HUES6 (cell line): ENCODE data around the gene ANKRD29.
A peak's percentile ranks its signal among the peaks of the same experiment; 100 is the strongest.

Source experiments
- H3K27ac ChIP-seq: 2 replicates; pipeline ENCODE4 v1.7.0; 2013; ENCODE audit warnings: low read depth, mild to moderate bottlenecking, low read length, inconsistent platforms
- H3K27me3 ChIP-seq: 2 replicates; pipeline ENCODE4 v1.6.1; 2013; ENCODE audit warnings: low read length; ENCODE audit not compliant: control insufficient read depth, insufficient read depth
- H3K36me3 ChIP-seq: 2 replicates; pipeline ENCODE4 v1.6.1; 2013; ENCODE audit warnings: low read length; ENCODE audit not compliant: control insufficient read depth, insufficient read depth
- H3K4me1 ChIP-seq: 2 replicates; pipeline ENCODE4 v1.6.1; 2013; ENCODE audit warnings: low read length; ENCODE audit not compliant: control insufficient read depth, insufficient read depth
- H3K4me3 ChIP-seq: 2 replicates; pipeline ENCODE4 v1.5.1; 2013; ENCODE audit warnings: low read depth, low read length
- H3K9ac ChIP-seq: one replicate; pipeline ENCODE4 v1.6.1; 2013; ENCODE audit warnings: mild to moderate bottlenecking, low read length
- H3K9me3 ChIP-seq: 2 replicates; pipeline ENCODE4 v1.6.1; 2013; ENCODE audit warnings: low read depth, low read length; ENCODE audit not compliant: control insufficient read depth, insufficient read depth

Gene ANKRD29

GRCh38 chr18:23701544-23702064 lies 38.9 kb upstream of the ANKRD29 start:
- no peak overlapping the region for H3K9ac ChIP-seq
- H3K4me3 ChIP-seq = no peak overlapping the region
- H3K27me3 ChIP-seq = no peaks in the 10 kb centered on the region
- no peaks in the 10 kb centered on the region for H3K4me1 ChIP-seq
- 0 out of 2 replicates have a peak, but pooled peaks cover 3% of the 10 kb centered on the region for H3K9me3 ChIP-seq
- no peaks in the 10 kb centered on the region for H3K36me3 ChIP-seq
- H3K27ac ChIP-seq = no peak overlapping the region

GRCh38 chr18:23701017-23701416 lies 38.3 kb upstream of the ANKRD29 start:
- Histone ChIP-seq H3K4me3 (no peak overlapping the region), H3K36me3 (no peaks in the 10 kb centered on the region), H3K9me3 (no peaks in the 10 kb centered on the region), H3K27me3 (no peaks in the 10 kb centered on the region), H3K9ac (no peak overlapping the region), H3K4me1 (no peaks in the 10 kb centered on the region), H3K27ac (no peak overlapping the region)

GRCh38 chr18:23694637-23695430 lies 32.1 kb upstream of the ANKRD29 start:
- Histone ChIP-seq H3K9me3 (no peaks in the 10 kb centered on the region), H3K36me3 (no peaks in the 10 kb centered on the region), H3K4me3 (no peak overlapping the region), H3K4me1 (0 out of 2 replicates have a peak, but pooled peaks cover 3% of the 10 kb centered on the region), H3K27me3 (peaks cover 13% of the 10 kb centered on the region), H3K9ac (no peak overlapping the region), H3K27ac (no peak overlapping the region)

- H3K4me3 ChIP-seq = no peak overlapping the region
- no peaks in the 10 kb centered on the region for H3K36me3 ChIP-seq
- peaks cover 23% of the 10 kb centered on the region for H3K27me3 ChIP-seq
- no peak overlapping the region for H3K9ac ChIP-seq
- H3K27ac ChIP-seq = no peak overlapping the region
- H3K9me3 ChIP-seq = no peaks in the 10 kb centered on the region
- H3K4me1 ChIP-seq = peaks cover 4% of the 10 kb centered on the region; the same call in 1 of the 2 replicates
Observed at GRCh38 chr18:23693846-23694245, 31.1 kb upstream of the ANKRD29 start.

- Histone ChIP-seq H3K4me1 (peaks cover 7% of the 10 kb centered on the region; the same call in 1 of the 2 replicates), H3K36me3 (no peaks in the 10 kb centered on the region), H3K27me3 (peaks cover 46% of the 10 kb centered on the region), H3K9me3 (no peaks in the 10 kb centered on the region), H3K4me3 (peak overlapping the region; percentile 60), H3K9ac (no peak overlapping the region), H3K27ac (no peak overlapping the region)
Observed at GRCh38 chr18:23690505-23691068, 27.9 kb upstream of the ANKRD29 start.

GRCh38 chr18:23689616-23690504 lies 27.1 kb upstream of the ANKRD29 start:
- Histone ChIP-seq H3K27me3 (peaks cover 46% of the 10 kb centered on the region), H3K27ac (no peak overlapping the region), H3K36me3 (no peaks in the 10 kb centered on the region), H3K9me3 (no peaks in the 10 kb centered on the region), H3K4me3 (peak overlapping the region; percentile 60), H3K4me1 (peaks cover 4% of the 10 kb centered on the region; the same call in 1 of the 2 replicates), H3K9ac (peak overlapping the region; percentile 24)

- Histone ChIP-seq H3K4me3 (peak within 1 kb of the TSS; percentile 60), H3K9ac (peak within 1 kb of the TSS; percentile 24), H3K4me1 (peaks cover 4% of the 10 kb centered on the region; the same call in 1 of the 2 replicates), H3K27me3 (peaks cover 46% of the 10 kb centered on the region), H3K36me3 (no peaks in the 10 kb centered on the region), H3K27ac (no peak within 1 kb of the TSS), H3K9me3 (no peaks in the 10 kb centered on the region)
Observed at GRCh38 chr18:23689031-23689615, 26.4 kb upstream of the ANKRD29 start, which contains the start of gene LAMA3. Gene LAMA3, plus strand, starts transcription at chr18:23689453. Its CDS starts 231 bp downstream, at chr18:23689684.

GRCh38 chr18:23688528-23688927 lies 25.8 kb upstream of the ANKRD29 start:
- H3K36me3 ChIP-seq = no peaks in the 10 kb centered on the region
- peaks cover 46% of the 10 kb centered on the region for H3K27me3 ChIP-seq
- no peak overlapping the region for H3K9ac ChIP-seq
- H3K4me3 ChIP-seq = peak overlapping the region; percentile 60
- H3K9me3 ChIP-seq = no peaks in the 10 kb centered on the region
- no peak overlapping the region for H3K27ac ChIP-seq
- peaks cover 4% of the 10 kb centered on the region; the same call in 1 of the 2 replicates for H3K4me1 ChIP-seq

GRCh38 chr18:23684515-23685197 lies 21.9 kb upstream of the ANKRD29 start:
- Histone ChIP-seq H3K27ac (no peak overlapping the region), H3K9me3 (no peaks in the 10 kb centered on the region), H3K27me3 (peaks cover 37% of the 10 kb centered on the region), H3K36me3 (no peaks in the 10 kb centered on the region), H3K9ac (no peak overlapping the region), H3K4me3 (no peak overlapping the region), H3K4me1 (peaks cover 4% of the 10 kb centered on the region; the same call in 1 of the 2 replicates)

GRCh38 chr18:23683671-23684070 lies 21.0 kb upstream of the ANKRD29 start:
- Histone ChIP-seq H3K4me3 (no peak overlapping the region), H3K36me3 (no peaks in the 10 kb centered on the region), H3K9me3 (no peaks in the 10 kb centered on the region), H3K4me1 (peaks cover under 1% of the 10 kb centered on the region; the same call in 1 of the 2 replicates), H3K27ac (no peak overlapping the region), H3K27me3 (peaks cover 28% of the 10 kb centered on the region), H3K9ac (no peak overlapping the region)
